Calu3 (cell line): ENCODE data around the gene CTIF. TPM values are rescaled to one million over a fixed set of nuclear protein-coding genes. Genes with fewer than 3 reads are reported as not detected.

ENCODE experiments used
- Bru-seq: library from RNA; stranded (reverse); fragments of 400-500 nt; gene quantifications from one replicate; lab custom pipeline; 2021; lab: Mats Ljungman, UMichigan
- BruChase-seq, 2 experiments: library from RNA; stranded (reverse); fragments of 400-500 nt; gene quantifications; one replicate each; lab custom pipeline; 2021; lab: Mats Ljungman, UMichigan
- BruUV-seq: library from RNA; stranded (reverse); fragments of 400-500 nt; replicated peaks from 2 replicates; lab custom pipeline; 2021; lab: Mats Ljungman, UMichigan
- CTCF ChIA-PET: fragments of 300-600 bp; sonication (Branson Sonifier 250); formaldehyde crosslinking; loops from one replicate; lab custom pipeline; 2022; ENCODE audit warnings: antibody characterized with exemption; lab: Charles Lee
- DNase-seq: peaks from one replicate; pipeline ENCODE4 v3.0.0; 2022
- H3K27ac Mint-ChIP-seq: one replicate; pipeline ENCODE4 v1.8.0; 2022; ENCODE audit warnings: mixed read lengths; ENCODE audit not compliant: unreplicated experiment
- H3K27me3 Mint-ChIP-seq: one replicate; pipeline ENCODE4 v1.8.0; 2022; ENCODE audit warnings: mixed read lengths; ENCODE audit not compliant: unreplicated experiment
- H3K36me3 Mint-ChIP-seq: one replicate; pipeline ENCODE4 v1.8.0; 2022; ENCODE audit warnings: mild to moderate bottlenecking, moderate library complexity, mixed read lengths; ENCODE audit not compliant: insufficient read depth, unreplicated experiment
- H3K4me1 Mint-ChIP-seq: one replicate; pipeline ENCODE4 v1.8.0; 2022; ENCODE audit warnings: mild to moderate bottlenecking, low read depth, mixed read lengths; ENCODE audit not compliant: unreplicated experiment
- H3K4me3 Mint-ChIP-seq: one replicate; pipeline ENCODE4 v1.8.0; 2022; ENCODE audit warnings: mild to moderate bottlenecking, low read depth, moderate library complexity, mixed read lengths; ENCODE audit not compliant: unreplicated experiment
- H3K9me3 Mint-ChIP-seq: one replicate; pipeline ENCODE4 v1.8.0; 2022; ENCODE audit warnings: low read depth, mixed read lengths; ENCODE audit not compliant: unreplicated experiment
- CTCF ChIP-seq: fragments of 200-600 bp; IDR thresholded peaks from one replicate; pipeline ENCODE4 v1.8.0; 2022; ENCODE audit warnings: antibody characterized with exemption; ENCODE audit not compliant: unreplicated experiment
- intact Hi-C: fragments of 100-400 bp; cut with micrococcal nuclease; formaldehyde crosslinking; loops from one replicate; pipeline ENCODE4 v1.10.0; 2022; ENCODE audit not compliant: unreplicated experiment
- long read RNA-seq: library from polyadenylated mRNA; stranded (forward); transcript quantifications from one replicate; pipeline ENCODE4 v2.0.0, GENCODE V29; 2022
- total RNA-seq: library from RNA; stranded (reverse); gene quantifications from 2 replicates; pipeline ENCODE4 v1.2.3, GENCODE V29; 2022

CTIF gene
- total RNA-seq (33.2 and 40.8 TPM in 2 replicates), Bru-seq, nascent RNA (percentile 64 among the genes with signal in this experiment), BruChase-seq, experiment 1, labeled RNA remaining after a 6-hour chase (percentile 58 among the genes with signal in this experiment), BruChase-seq, experiment 2, labeled RNA remaining after a 2-hour chase (percentile 57 among the genes with signal in this experiment)
- long read RNA-seq, partial matches to known transcripts, result 1 of 10 reads
- long read RNA-seq, other reads (novel, unspliced or antisense), result 8 of 10 reads

GRCh38 chr18:48538531-48539405 is at the start of gene CTIF:
Gene CTIF, plus strand, starts transcription at chr18:48539031. Its CDS starts 80,535 bp downstream, at chr18:48619566.
- Mint-ChIP-seq H3K9me3 (no peaks in the 10 kb centered on the region), H3K27ac (peak within 1 kb of the TSS; percentile 56), H3K27me3 (peaks cover 4% of the 10 kb centered on the region), H3K4me1 (peaks cover 10% of the 10 kb centered on the region), H3K36me3 (peaks cover 33% of the 10 kb centered on the region), H3K4me3 (peak within 1 kb of the TSS; percentile 97)
- CTCF ChIA-PET, result interaction anchor here (1.5 kb wide), 1 partner anchor 53 kb away, joined by 6 read pairs; no protein-coding TSS in a partner anchor
- TF ChIP-seq CTCF, result no peak
- DNase-seq, result peak; percentile 95
- intact Hi-C loops, result no loop called here
- no TSS peak for BruUV-seq

- Mint-ChIP-seq H3K27me3 (no peaks in the 10 kb centered on the region), H3K4me1 (peaks cover 60% of the 10 kb centered on the region), H3K36me3 (peaks cover 8% of the 10 kb centered on the region), H3K27ac (no peak overlapping the region), H3K9me3 (no peaks in the 10 kb centered on the region), H3K4me3 (no peak overlapping the region)
- TF ChIP-seq CTCF, result no peak
- BruUV-seq, result no TSS peak
- intact Hi-C loops, result no loop called here
- CTCF ChIA-PET, result interaction anchor here (0.7 kb wide), 1 partner anchor 115 kb away, joined by 3 read pairs; no protein-coding TSS in a partner anchor
- DNase-seq, result no peak
Measured at GRCh38 chr18:48490641-48491293, 48.1 kb upstream of the CTIF start.

- H3K9me3 Mint-ChIP-seq, result no peaks in the 10 kb centered on the region
- DNase-seq, result no peak
- BruUV-seq, result no TSS peak
- H3K4me3 Mint-ChIP-seq, result no peak overlapping the region
- H3K27ac Mint-ChIP-seq, result no peak overlapping the region
- no peaks in the 10 kb centered on the region for H3K27me3 Mint-ChIP-seq
- intact Hi-C loops, result no loop called here
- peaks cover 42% of the 10 kb centered on the region for H3K4me1 Mint-ChIP-seq
- peaks cover 8% of the 10 kb centered on the region for H3K36me3 Mint-ChIP-seq
- no peak for TF ChIP-seq CTCF
- CTCF ChIA-PET, result interaction anchor here (1.0 kb wide), 1 partner anchor 169 kb away, joined by 3 read pairs; no protein-coding TSS in a partner anchor
Measured at GRCh38 chr18:48492880-48493279, 46.0 kb upstream of the CTIF start.
